ENCODE results near the gene TMIE. TPM values are rescaled to one million over a fixed set of nuclear protein-coding genes. Genes with fewer than 3 reads are reported as not detected.

Gene TMIE
- total and polyA plus RNA-seq, 2 of the 8 experiments (the other 6 are each of a cell fraction or from before 2014, with no cell fraction given), result 0.45 to 0.67 TPM

DNA sequence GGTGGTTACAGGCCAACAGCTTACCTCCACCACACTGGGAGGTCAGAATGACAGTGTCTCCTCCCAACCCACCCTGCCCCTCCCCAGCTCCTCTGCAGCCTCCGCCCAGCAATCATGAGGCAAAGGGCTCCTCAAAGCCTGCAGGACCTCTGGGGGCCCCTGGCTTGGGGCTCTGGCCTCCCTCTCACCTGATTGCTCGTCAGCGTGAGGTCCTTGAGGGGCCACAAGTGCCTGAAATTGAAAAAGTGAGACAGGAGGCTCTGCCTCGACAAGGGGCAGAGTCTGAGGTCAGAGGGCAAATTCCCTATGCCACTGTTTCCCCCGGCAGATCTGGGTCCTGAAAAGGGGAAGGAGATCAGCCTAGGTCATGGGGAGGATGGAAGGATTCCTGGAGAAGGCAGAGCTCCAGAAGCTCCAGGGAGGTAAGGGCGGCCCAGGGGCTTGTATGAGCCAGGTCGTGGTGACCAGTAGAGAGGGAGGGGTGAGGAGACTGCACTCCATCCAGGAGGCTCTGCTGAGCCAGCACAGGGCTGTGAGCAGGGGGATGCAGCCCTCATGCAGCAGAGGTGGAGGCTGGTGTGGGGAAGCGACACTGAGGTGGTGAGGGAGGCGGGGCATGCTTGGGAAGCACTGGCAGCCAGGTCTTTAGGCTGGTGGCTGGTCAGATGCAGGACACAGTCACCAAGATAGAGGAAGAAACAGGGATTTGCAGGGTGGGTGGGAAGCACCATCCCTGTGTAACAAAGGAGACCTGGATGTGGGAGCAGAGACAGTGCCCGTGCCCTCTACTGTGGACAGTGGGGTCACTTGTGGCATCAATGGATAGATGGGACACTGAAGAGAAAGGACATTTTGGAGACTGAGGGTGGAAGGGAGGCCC lies 27.8 kb upstream of the TMIE start:
- H3K27ac ChIP-seq (ENCODE audit: low read depth, low read length), result no peak overlapping the region
- H4K8ac ChIP-seq (ENCODE audit: extremely low read depth, insufficient read depth, low read length), result peak overlapping the region; percentile 69; the same call in 1 of the 2 replicates
- H3K56ac ChIP-seq (replicated peaks; ENCODE audit: insufficient read length, low read depth, low read length), result no peak overlapping the region
- no peaks in the 10 kb centered on the region for H3K79me1 ChIP-seq (ENCODE audit: low read depth, low read length)
- no peak overlapping the region for H2BK20ac ChIP-seq (ENCODE audit: low read length)
- H3K23me2 ChIP-seq (ENCODE audit: low read depth, low read length), result no peaks in the 10 kb centered on the region
- H3K27me3 ChIP-seq (replicated peaks in 1 of 4; ENCODE audit: control insufficient read depth in 3 of 4, extremely low read depth in 1 of 4, insufficient read depth in 3 of 4, low read length in 3 of 4), result no peaks in the 10 kb centered on the region
- no peak overlapping the region for H3K4ac ChIP-seq (replicated peaks; ENCODE audit: insufficient read length, low read depth, low read length)
- DNase-seq (ENCODE audit: low read depth in 1 of 2, low spot score in 2 of 2) (no peak), FAIRE-seq (no peak)
- H3K4me3 ChIP-seq (ENCODE audit: extremely low read depth in 1 of 4, insufficient read depth in 2 of 4, low read depth in 3 of 4, low read length in 4 of 4), result no peak overlapping the region
- no peak overlapping the region for H3K14ac ChIP-seq (ENCODE audit: insufficient read length)
- no peak overlapping the region for H2BK5ac ChIP-seq (ENCODE audit: low read depth, low read length)
- no peak overlapping the region for H4K91ac ChIP-seq (replicated peaks; ENCODE audit: insufficient read length, low read length)
- H4K5ac ChIP-seq (ENCODE audit: insufficient read length, low read depth, low read length), result no peak overlapping the region
- no peaks in the 10 kb centered on the region for H3K79me2 ChIP-seq (ENCODE audit: control insufficient read depth in 1 of 2, insufficient read depth in 2 of 2, low read length in 2 of 2)
- no peak overlapping the region for H2BK12ac ChIP-seq (ENCODE audit: low read depth, low read length)
- peaks cover 0 to 1% of the 10 kb centered on the region in 2 experiments for H4K20me1 ChIP-seq (replicated peaks in 1 of 2; ENCODE audit: control insufficient read depth in 1 of 2, insufficient read depth in 2 of 2, low read length in 2 of 2)
- H2BK15ac ChIP-seq (ENCODE audit: low read length), result no peak overlapping the region
- H3K18ac ChIP-seq (ENCODE audit: extremely low read depth, low read length), result peak overlapping the region; percentile 48
- H3K4me2 ChIP-seq (ENCODE audit: insufficient read depth in 1 of 2, low read depth in 2 of 2, low read length in 2 of 2), result no peak overlapping the region
- no peak overlapping the region for H2BK120ac ChIP-seq (replicated peaks; ENCODE audit: low read depth, low read length)
- ChIA-PET CTCF (ENCODE audit: partially characterized antibody) (interaction anchor here (0.6 to 4.3 kb wide), 17 partner anchors 10 to 90 kb away, joined by 3 to 32 read pairs (median 4); partner anchors contain the start of gene ALS2CL), POLR2A (ENCODE audit: partially characterized antibody) (interaction anchor here (0.7 to 1.7 kb wide), 4 partner anchors 9 to 98 kb away, joined by 3 to 5 read pairs (median 3); no protein-coding TSS in a partner anchor)
- no peaks in the 10 kb centered on the region for H3K36me3 ChIP-seq (ENCODE audit: control insufficient read depth in 2 of 4, insufficient read depth in 4 of 4, low read length in 3 of 4)
- H3K9ac ChIP-seq (replicated peaks in 1 of 4; ENCODE audit: extremely low read depth in 1 of 4, low read depth in 3 of 4, low read length in 3 of 4), result no peak overlapping the region
- no peak overlapping the region for H3K23ac ChIP-seq (ENCODE audit: insufficient read length)
- WGBS, 2 experiments (ENCODE audit: extremely low coverage in 1 of 2, insufficient coverage in 1 of 2, insufficient read length in 1 of 2, insufficient replicate concordance in 2 of 2, low coverage in 1 of 2, low lambda C conversion rate in 2 of 2, missing lambda C conversion rate in 1 of 2), result 85% methylated on average over 6 of the region's 10 CpGs; no CpG with 5 or more reads in 1 of the 2 experiments
- H3K4me1 ChIP-seq (replicated peaks in 1 of 4; ENCODE audit: control insufficient read depth in 3 of 4, insufficient read depth in 4 of 4, low read length in 3 of 4), result no peaks in the 10 kb centered on the region; a peak in 1 of 7 replicates
- H3K9me3 ChIP-seq (ENCODE audit: insufficient read depth in 2 of 2, low read depth in 1 of 2, low read length in 1 of 2), result no peaks in the 10 kb centered on the region
- no peak overlapping the region for H2AFZ ChIP-seq (ENCODE audit: low read length)
- no peak overlapping the region for H2AK5ac ChIP-seq (ENCODE audit: low read depth, low read length)
- TF ChIP-seq KDM1A (IDR thresholded peaks at IDR 0.05; ENCODE audit: borderline replicate concordance, low read length), result no peak
- TF ChIP-seq PHF8 (conservative IDR thresholded peaks at IDR 0.05; ENCODE audit: low read depth, low read length), result no peak
